Pancreas (tissue), 10 donors: Measurements from ENCODE around the gene PROKR1. TPM values are rescaled to one million over a fixed set of nuclear protein-coding genes. Genes with fewer than 3 reads are reported as not detected.
"Not testable (repeated sequence)": the region's sequence is repeated elsewhere in the genome, so short reads cannot be mapped to it uniquely, and the experiment has no call there.

Experiments
- ATAC-seq, 4 donors: fragments of 200-7000 bp; cut with Tn5 transposase; one replicate each; pipeline versions ENCODE4 v1.8.0 to v1.9.1; 2020; ENCODE audit warnings: mild to moderate bottlenecking in 4 of 4, moderate library complexity in 4 of 4
- DNase-seq, 6 donors: peaks; one replicate each; pipeline ENCODE4 v3.0.0-alpha.2; 2020
- FAIRE-seq: peaks from 2 replicates; lab custom pipeline; 2012; peaks lifted over from hg19 to GRCh38; lab: Jason Lieb, UNC
- H3K27ac ChIP-seq, 4 donors: fragments of 200-600 bp; sonication (generic); 1 replicate in 3 of 4; 2 replicates in 1 of 4; pipeline versions ENCODE4 v1.5.0 to v1.8.0; 2020
- H3K27me3 ChIP-seq, 4 donors: fragments of 200-600 bp; one replicate each; pipeline ENCODE4 v1.8.0; 2021
- H3K36me3 ChIP-seq, 3 donors: fragments of 200-600 bp; sonication (generic) in 1 of 3; one replicate each; pipeline versions ENCODE4 v1.5.0 to v1.8.0; 2020 to 2021
- H3K4me1 ChIP-seq, 3 donors: fragments of 200-600 bp; one replicate each; pipeline ENCODE4 v1.8.0; 2021
- H3K4me3 ChIP-seq, 4 donors: fragments of 200-600 bp; sonication (generic) in 2 of 4; one replicate each; pipeline versions ENCODE4 v1.5.0 to v1.8.0; 2020 to 2021
- H3K9me3 ChIP-seq, 4 donors: fragments of 200-600 bp; one replicate each; pipeline ENCODE4 v1.8.0; 2021
- WGBS, 2 donors: extraction: QIAGEN DNeasy Blood & Tissue Kit; methylation state at CpG; one replicate each; pipeline ENCODE4 v1.1.7; 2013; 5-methylcytosine and 5-hydroxymethylcytosine counted together
- intact Hi-C, 3 donors: fragments of 100-400 bp; cut with DNase I; formaldehyde crosslinking; loops; one replicate each; pipeline versions ENCODE4 v1.11.1 to v1.14.2; 2022
- polyA plus RNA-seq, 2 donors: library from polyadenylated mRNA; stranded (reverse); fragments of 200-250 nt; gene quantifications; one replicate each; pipeline ENCODE4 v1.2.3, GENCODE V29; 2013
- total RNA-seq, 6 donors: library from RNA; stranded (reverse); fragmentation: NEBNext Ultra II Directional in 4 of 6; extraction: Animal tissue kit (Norgen Biotek cat#: 25700) in 4 of 6; gene quantifications; one replicate each; pipeline versions ENCODE4 v1.2.1 to v1.2.4, GENCODE V29; 2021 to 2023
- TF ChIP-seq, protein P1 (sequence below), 4 donors: fragments of 200-600 bp; sonication (generic) in 3 of 4; IDR thresholded peaks; one replicate each; pipeline versions ENCODE4 v1.5.0 to v1.8.0; 2021; ENCODE audit warnings: antibody characterized with exemption in 4 of 4
- donor health status: healthy with polysubstance abuse.
- donor health status: DM: no; HTN: no; CAD: no; lungs with moderate emphysema.
- donor health status: DM: no; HTN: no; CAD: no.
- donor health status: control.
- donor health status: control.
- donor health status: Bipolar disorder and iron deficiency.
- donor health status: DM: yes; HTN: yes; CAD: no.
- donor health status: DM: no; HTN: no; CAD: no.
- donor health status: DM: no; HTN: no; CAD: no.
- donor health status: DM: yes; HTN: yes; CAD: no.

PROKR1 gene
- not detected for total RNA-seq
- polyA plus RNA-seq: under 1 TPM; 0.02 to 0.04 TPM

- DNase-seq (peak; percentile 25 to 82 (median 45)), ATAC-seq (peak; percentile 86 to 94 (median 92)), FAIRE-seq (no peak)
- Histone ChIP-seq H3K27ac (no peak within 1 kb of the TSS), H3K27me3 (peaks cover 0 to 10% (median 2%) of the 10 kb centered on the region in 4 donors), H3K9me3 (no peaks in the 10 kb centered on the region), H3K36me3 (no peaks in the 10 kb centered on the region), H3K4me1 (peaks cover 0 to 3% (median 0%) of the 10 kb centered on the region in 3 donors), H3K4me3 (peak within 1 kb of the TSS; percentile 26 to 58 (median 40))
- intact Hi-C loops: no loop called here
- WGBS, 2 donors: 2 to 3% methylated on average over 52 to 86 of the region's 86 CpGs
- TF ChIP-seq, protein P1, sequence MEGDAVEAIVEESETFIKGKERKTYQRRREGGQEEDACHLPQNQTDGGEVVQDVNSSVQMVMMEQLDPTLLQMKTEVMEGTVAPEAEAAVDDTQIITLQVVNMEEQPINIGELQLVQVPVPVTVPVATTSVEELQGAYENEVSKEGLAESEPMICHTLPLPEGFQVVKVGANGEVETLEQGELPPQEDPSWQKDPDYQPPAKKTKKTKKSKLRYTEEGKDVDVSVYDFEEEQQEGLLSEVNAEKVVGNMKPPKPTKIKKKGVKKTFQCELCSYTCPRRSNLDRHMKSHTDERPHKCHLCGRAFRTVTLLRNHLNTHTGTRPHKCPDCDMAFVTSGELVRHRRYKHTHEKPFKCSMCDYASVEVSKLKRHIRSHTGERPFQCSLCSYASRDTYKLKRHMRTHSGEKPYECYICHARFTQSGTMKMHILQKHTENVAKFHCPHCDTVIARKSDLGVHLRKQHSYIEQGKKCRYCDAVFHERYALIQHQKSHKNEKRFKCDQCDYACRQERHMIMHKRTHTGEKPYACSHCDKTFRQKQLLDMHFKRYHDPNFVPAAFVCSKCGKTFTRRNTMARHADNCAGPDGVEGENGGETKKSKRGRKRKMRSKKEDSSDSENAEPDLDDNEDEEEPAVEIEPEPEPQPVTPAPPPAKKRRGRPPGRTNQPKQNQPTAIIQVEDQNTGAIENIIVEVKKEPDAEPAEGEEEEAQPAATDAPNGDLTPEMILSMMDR (IDR thresholded peaks at IDR 0.05): no peak
These were observed at the start of gene PROKR1 for GRCh38 chr2:68643011-68643873. Gene PROKR1 (plus strand): TSS chr2:68643579. CDS start chr2:68645822, 2,243 bp downstream.

- H3K4me1 ChIP-seq: peaks cover 7 to 11% (median 9%) of the 10 kb centered on the region in 3 donors
- FAIRE-seq: no peak
- H3K27me3 ChIP-seq: no peaks in the 10 kb centered on the region
- TF ChIP-seq, protein P1 (IDR thresholded peaks at IDR 0.05): no peak
- no peak overlapping the region for H3K4me3 ChIP-seq
- WGBS, 2 donors: 90 to 96% methylated on average over 1 of the region's 1 CpG
- DNase-seq: no peak
- H3K27ac ChIP-seq: peak overlapping the region in 2 of 4 donors; percentile 41 to 56
- intact Hi-C loops: no loop called here
- H3K36me3 ChIP-seq: no peaks in the 10 kb centered on the region
- H3K9me3 ChIP-seq: no peaks in the 10 kb centered on the region
- ATAC-seq: no peak
These were observed 49.3 kb upstream of the PROKR1 start for GRCh38 chr2:68594041-68594440.

GRCh38 chr2:68594674-68595492 is 48.5 kb upstream of the PROKR1 start:
- no peak for FAIRE-seq
- Histone ChIP-seq H3K27ac (peak overlapping the region in 2 of 4 donors; percentile 41 to 56), H3K27me3 (no peaks in the 10 kb centered on the region), H3K9me3 (no peaks in the 10 kb centered on the region), H3K4me3 (peak overlapping the region in 1 of 4 donors; percentile 15), H3K36me3 (no peaks in the 10 kb centered on the region), H3K4me1 (peaks cover 7 to 11% (median 9%) of the 10 kb centered on the region in 3 donors)
- peak in 4 of 6 donors; percentile 17 to 64 (median 40) for DNase-seq
- TF ChIP-seq, protein P1 (IDR thresholded peaks at IDR 0.05): peak; percentile 62 to 78 (median 70)
- intact Hi-C loops: no loop called here
- WGBS, 2 donors: 5 to 7% methylated on average over 5 of the region's 5 CpGs
- ATAC-seq: peak; percentile 83 to 94 (median 91)

- 40 to 42% methylated on average over 2 of the region's 2 CpGs for WGBS, 2 donors
- ATAC-seq, H3K9me3 ChIP-seq, FAIRE-seq, H3K27me3 ChIP-seq, H3K36me3 ChIP-seq, intact Hi-C loops, DNase-seq, H3K4me3 ChIP-seq: not testable (repeated sequence)
- peak overlapping the region in 1 of 4 donors; percentile 41 for H3K27ac ChIP-seq
- peaks cover 7 to 11% (median 9%) of the 10 kb centered on the region in 3 donors for H3K4me1 ChIP-seq
These were observed 47.9 kb upstream of the PROKR1 start for GRCh38 chr2:68595493-68595785.

DNA sequence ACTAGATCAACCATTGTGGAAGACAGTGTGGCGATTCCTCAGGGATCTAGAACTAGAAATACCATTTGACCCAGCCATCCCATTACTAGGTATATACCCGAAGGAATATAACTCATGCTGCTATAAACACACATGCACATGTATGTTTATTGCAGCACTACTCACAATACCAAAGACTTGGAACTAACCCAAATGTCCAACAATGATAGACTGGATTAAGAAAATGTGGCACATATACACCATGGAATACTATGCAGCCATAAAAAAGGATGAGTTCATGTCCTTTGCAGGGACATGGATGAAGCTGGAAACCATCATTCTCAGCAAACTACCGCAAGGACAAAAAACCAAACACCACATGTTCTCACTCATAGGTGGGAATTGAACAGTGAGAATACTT is 42.9 kb upstream of the PROKR1 start:
- H3K4me3 ChIP-seq, H3K4me1 ChIP-seq, H3K27me3 ChIP-seq, DNase-seq, H3K27ac ChIP-seq, intact Hi-C loops, FAIRE-seq, ATAC-seq, H3K9me3 ChIP-seq, H3K36me3 ChIP-seq: not testable (repeated sequence)
- 84 to 88% methylated on average over 2 to 3 of the region's 3 CpGs for WGBS, 2 donors
